Mammary epithelial cell (primary cell): Measurements from ENCODE around the gene ALK.

Experiments
- EZH2 ChIP-seq: IDR thresholded peaks from 2 replicates; pipeline ENCODE4 v1.6.1; 2012; ENCODE audit warnings: low read length, inconsistent platforms, borderline replicate concordance
- TF ChIP-seq, protein P1 (sequence below), 2 donors: IDR thresholded peaks in 1 of 2; conservative IDR thresholded peaks in 1 of 2; 2 replicates each; pipeline ENCODE4 v1.5.1; 2011 to 2012; ENCODE audit warnings: inconsistent platforms in 2 of 2, low read length in 2 of 2, mild to moderate bottlenecking in 2 of 2, control low read depth in 1 of 2, low read depth in 1 of 2; ENCODE audit not compliant: insufficient read depth in 1 of 2; ENCODE audit errors: extremely low read depth in 1 of 2

DNA sequence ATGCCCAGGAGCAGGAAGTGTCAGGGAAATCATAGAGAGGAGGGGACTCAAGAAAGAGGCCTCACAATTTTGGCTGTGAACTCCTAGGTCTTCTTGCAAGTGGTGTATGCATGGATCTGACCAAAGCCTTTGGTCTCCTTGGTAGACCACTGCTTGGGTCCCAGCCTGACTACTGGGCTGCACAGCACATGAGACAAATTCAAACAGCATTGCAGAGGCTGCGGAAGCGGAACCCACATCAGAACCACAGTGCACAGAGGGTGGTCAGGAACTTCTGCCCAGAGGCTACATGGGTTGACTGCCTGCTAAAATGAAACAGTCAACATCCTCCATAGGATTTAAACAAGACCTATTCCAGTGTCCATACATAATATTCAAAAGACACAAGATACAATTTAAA is 766.8 kb downstream of the ALK start:
- TF ChIP-seq, protein P1, sequence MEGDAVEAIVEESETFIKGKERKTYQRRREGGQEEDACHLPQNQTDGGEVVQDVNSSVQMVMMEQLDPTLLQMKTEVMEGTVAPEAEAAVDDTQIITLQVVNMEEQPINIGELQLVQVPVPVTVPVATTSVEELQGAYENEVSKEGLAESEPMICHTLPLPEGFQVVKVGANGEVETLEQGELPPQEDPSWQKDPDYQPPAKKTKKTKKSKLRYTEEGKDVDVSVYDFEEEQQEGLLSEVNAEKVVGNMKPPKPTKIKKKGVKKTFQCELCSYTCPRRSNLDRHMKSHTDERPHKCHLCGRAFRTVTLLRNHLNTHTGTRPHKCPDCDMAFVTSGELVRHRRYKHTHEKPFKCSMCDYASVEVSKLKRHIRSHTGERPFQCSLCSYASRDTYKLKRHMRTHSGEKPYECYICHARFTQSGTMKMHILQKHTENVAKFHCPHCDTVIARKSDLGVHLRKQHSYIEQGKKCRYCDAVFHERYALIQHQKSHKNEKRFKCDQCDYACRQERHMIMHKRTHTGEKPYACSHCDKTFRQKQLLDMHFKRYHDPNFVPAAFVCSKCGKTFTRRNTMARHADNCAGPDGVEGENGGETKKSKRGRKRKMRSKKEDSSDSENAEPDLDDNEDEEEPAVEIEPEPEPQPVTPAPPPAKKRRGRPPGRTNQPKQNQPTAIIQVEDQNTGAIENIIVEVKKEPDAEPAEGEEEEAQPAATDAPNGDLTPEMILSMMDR (conservative IDR thresholded peaks at IDR 0.05 in 1 of 2, IDR thresholded peaks at IDR 0.05 in 1 of 2; ENCODE audit: extremely low read depth in 1 of 2, insufficient read depth in 1 of 2, low read depth in 1 of 2, low read length in 2 of 2), result no peak
- TF ChIP-seq EZH2, result no peak
